WTC11 (cell line): ENCODE results near the gene NDRG4. TPM values are rescaled to one million over a fixed set of nuclear protein-coding genes. Genes with fewer than 3 reads are reported as not detected.

Source experiments
- ATAC-seq: fragments of 200-7000 bp; cut with Tn5 transposase; 2 replicates; pipeline ENCODE4 v1.10.0; 2021; ENCODE audit warnings: mild to moderate bottlenecking, moderate library complexity
- CTCF ChIA-PET: fragments of 300-600 bp; sonication (Branson Sonifier 250); formaldehyde crosslinking; loops from one replicate; lab custom pipeline; 2021; ENCODE audit warnings: antibody characterized with exemption; lab: Charles Lee
- POLR2A ChIA-PET: fragments of 350-600 bp; sonication (Branson Sonifier 250); formaldehyde crosslinking; loops from one replicate; lab custom pipeline; 2021; ENCODE audit warnings: antibody characterized with exemption; lab: Charles Lee
- DNase-seq: peaks from one replicate; pipeline ENCODE4 v3.0.0; 2021; ENCODE audit warnings: low spot score
- H3K27ac Mint-ChIP-seq: 2 replicates; pipeline ENCODE4 v1.8.0; 2021; ENCODE audit warnings: mixed read lengths
- H3K27me3 Mint-ChIP-seq: 2 replicates; pipeline ENCODE4 v1.8.0; 2021; ENCODE audit warnings: low read depth, mild to moderate bottlenecking, moderate library complexity, mixed read lengths
- H3K36me3 Mint-ChIP-seq: 2 replicates; pipeline ENCODE4 v1.8.0; 2021; ENCODE audit warnings: mixed read lengths
- H3K4me1 Mint-ChIP-seq: 2 replicates; pipeline ENCODE4 v1.8.0; 2022; ENCODE audit warnings: mixed read lengths
- H3K4me3 Mint-ChIP-seq: 2 replicates; pipeline ENCODE4 v1.8.0; 2021; ENCODE audit warnings: mild to moderate bottlenecking, moderate library complexity, mixed read lengths
- H3K9me3 Mint-ChIP-seq: 2 replicates; pipeline ENCODE4 v1.8.0; 2021; ENCODE audit warnings: mixed read lengths
- ATF1 ChIP-seq: sonication (generic); formaldehyde crosslinking; IDR thresholded peaks from 2 replicates; pipeline ENCODE4 v1.8.1; 2023; ENCODE audit warnings: mild to moderate bottlenecking, moderate library complexity, missing genetic modification reagents
- CBFB ChIP-seq: sonication (generic); formaldehyde crosslinking; IDR thresholded peaks from 2 replicates; pipeline ENCODE4 v1.8.1; 2022; ENCODE audit warnings: mild to moderate bottlenecking, low read depth, missing genetic modification reagents
- CREB1 ChIP-seq: sonication (generic); formaldehyde crosslinking; IDR thresholded peaks from 2 replicates; pipeline ENCODE4 v1.8.0; 2023; ENCODE audit warnings: mild to moderate bottlenecking, missing genetic modification reagents
- EMX1 ChIP-seq: fragments of 250-450 bp; sonication (Bioruptor Pico); IDR thresholded peaks from 2 replicates; pipeline ENCODE4 v1.8.0; 2021; ENCODE audit warnings: mild to moderate bottlenecking
- ESRRA ChIP-seq: sonication (generic); formaldehyde crosslinking; IDR thresholded peaks from 2 replicates; pipeline ENCODE4 v1.8.1; 2022; ENCODE audit warnings: mild to moderate bottlenecking, missing genetic modification reagents, borderline replicate concordance
- FOXK1 ChIP-seq: sonication (generic); formaldehyde crosslinking; IDR thresholded peaks from 2 replicates; pipeline ENCODE4 v1.8.0; 2022; ENCODE audit warnings: mild to moderate bottlenecking, moderate library complexity, missing genetic modification reagents
- HMGA2 ChIP-seq: fragments of 250-450 bp; sonication (Bioruptor Pico); IDR thresholded peaks from 2 replicates; pipeline ENCODE4 v1.4.0; 2021; ENCODE audit warnings: mild to moderate bottlenecking, moderate library complexity
- JUN ChIP-seq: sonication (generic); formaldehyde crosslinking; IDR thresholded peaks from 2 replicates; pipeline ENCODE4 v1.8.0; 2023; ENCODE audit warnings: mild to moderate bottlenecking, missing genetic modification reagents
- NFATC4 ChIP-seq: fragments of 250-450 bp; sonication (Bioruptor Pico); IDR thresholded peaks from 2 replicates; pipeline ENCODE4 v1.9.0; 2021; ENCODE audit warnings: mild to moderate bottlenecking
- NR2C2 ChIP-seq: sonication (generic); formaldehyde crosslinking; IDR thresholded peaks from 2 replicates; pipeline ENCODE4 v1.8.0; 2022; ENCODE audit warnings: mild to moderate bottlenecking, missing genetic modification reagents
- PREB ChIP-seq: sonication (generic); formaldehyde crosslinking; IDR thresholded peaks from 2 replicates; pipeline ENCODE4 v1.8.1; 2022; ENCODE audit warnings: mild to moderate bottlenecking, missing genetic modification reagents, moderate library complexity, borderline replicate concordance
- PRRX2 ChIP-seq: fragments of 250-450 bp; sonication (Bioruptor Pico); IDR thresholded peaks from 2 replicates; pipeline ENCODE4 v1.8.0; 2021; ENCODE audit warnings: mild to moderate bottlenecking
- RORB ChIP-seq: fragments of 250-450 bp; sonication (Bioruptor Pico); IDR thresholded peaks from 2 replicates; pipeline ENCODE4 v1.9.0; 2021; ENCODE audit warnings: mild to moderate bottlenecking
- TEAD4 ChIP-seq: sonication (generic); formaldehyde crosslinking; IDR thresholded peaks from 2 replicates; pipeline ENCODE4 v1.8.0; 2022; ENCODE audit warnings: mild to moderate bottlenecking, missing genetic modification reagents
- USF2 ChIP-seq: sonication (generic); formaldehyde crosslinking; IDR thresholded peaks from 2 replicates; pipeline ENCODE4 v1.8.1; 2023; ENCODE audit warnings: mild to moderate bottlenecking, missing genetic modification reagents, moderate library complexity
- ZNF219 ChIP-seq: sonication (generic); formaldehyde crosslinking; IDR thresholded peaks from 2 replicates; pipeline ENCODE4 v1.8.0; 2023; ENCODE audit warnings: missing genetic modification reagents, mild to moderate bottlenecking, borderline replicate concordance
- ZNF263 ChIP-seq: sonication (generic); formaldehyde crosslinking; IDR thresholded peaks from 2 replicates; pipeline ENCODE4 v1.8.1; 2022; ENCODE audit warnings: low read depth, mild to moderate bottlenecking, moderate library complexity, missing genetic modification reagents
- ZNF396 ChIP-seq: fragments of 250-450 bp; sonication (Bioruptor Pico); IDR thresholded peaks from 2 replicates; pipeline ENCODE4 v1.8.0; 2021; ENCODE audit warnings: mild to moderate bottlenecking, moderate library complexity, borderline replicate concordance
- total RNA-seq: library from RNA; stranded (reverse); gene quantifications from 3 replicates; pipeline ENCODE4 v1.2.3, GENCODE V29; 2021
- TF ChIP-seq, protein P1 (sequence below): sonication (generic); formaldehyde crosslinking; IDR thresholded peaks from 2 replicates; pipeline ENCODE4 v1.8.1; 2023; ENCODE audit warnings: mild to moderate bottlenecking, missing genetic modification reagents, moderate library complexity
- TF ChIP-seq, protein P2 (sequence below): sonication (generic); formaldehyde crosslinking; IDR thresholded peaks from 2 replicates; pipeline ENCODE4 v1.8.0; 2022; ENCODE audit warnings: mild to moderate bottlenecking, missing genetic modification reagents
- TF ChIP-seq, protein P3 (sequence below): sonication (generic); formaldehyde crosslinking; IDR thresholded peaks from 2 replicates; pipeline ENCODE4 v1.8.1; 2022; ENCODE audit warnings: low read depth, mild to moderate bottlenecking, moderate library complexity, missing genetic modification reagents, borderline replicate concordance
- TF ChIP-seq, protein P4 (sequence below): sonication (generic); formaldehyde crosslinking; IDR thresholded peaks from 2 replicates; pipeline ENCODE4 v1.8.0; 2022; ENCODE audit warnings: mild to moderate bottlenecking, missing genetic modification reagents
- TF ChIP-seq, protein P5 (sequence below): fragments of 200-600 bp; IDR thresholded peaks from 2 replicates; pipeline ENCODE4 v1.8.0; 2022; ENCODE audit warnings: antibody characterized with exemption

The NDRG4 gene
- total RNA-seq, 1 experiment from 2014 or later, result 20.5 TPM

GRCh38 chr16:58536278-58536677 is 36.3 kb downstream of the NDRG4 start:
- Mint-ChIP-seq H3K4me1 (no peaks in the 10 kb centered on the region), H3K27me3 (no peaks in the 10 kb centered on the region), H3K9me3 (no peaks in the 10 kb centered on the region), H3K36me3 (peaks cover 91% of the 10 kb centered on the region), H3K27ac (no peak overlapping the region), H3K4me3 (no peak overlapping the region)
- no peak for DNase-seq
- ChIA-PET POLR2A (no interaction called here), CTCF (no interaction called here)
- ATAC-seq, result no peak
- no peak for TF ChIP-seq ZNF396 (CRISPR knock-in tag)
- no peak for TF ChIP-seq JUN (CRISPR knock-in tag)
- TF ChIP-seq, protein P1, sequence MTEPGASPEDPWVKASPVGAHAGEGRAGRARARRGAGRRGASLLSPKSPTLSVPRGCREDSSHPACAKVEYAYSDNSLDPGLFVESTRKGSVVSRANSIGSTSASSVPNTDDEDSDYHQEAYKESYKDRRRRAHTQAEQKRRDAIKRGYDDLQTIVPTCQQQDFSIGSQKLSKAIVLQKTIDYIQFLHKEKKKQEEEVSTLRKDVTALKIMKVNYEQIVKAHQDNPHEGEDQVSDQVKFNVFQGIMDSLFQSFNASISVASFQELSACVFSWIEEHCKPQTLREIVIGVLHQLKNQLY (CRISPR knock-in tag), result no peak
- TF ChIP-seq ZNF219 (CRISPR knock-in tag), result no peak
- TF ChIP-seq CBFB (CRISPR knock-in tag), result no peak
- no peak for TF ChIP-seq PRRX2
- TF ChIP-seq PREB (CRISPR knock-in tag), result no peak
- TF ChIP-seq TEAD4 (CRISPR knock-in tag), result no peak
- TF ChIP-seq ESRRA, result no peak
- TF ChIP-seq, protein P2, sequence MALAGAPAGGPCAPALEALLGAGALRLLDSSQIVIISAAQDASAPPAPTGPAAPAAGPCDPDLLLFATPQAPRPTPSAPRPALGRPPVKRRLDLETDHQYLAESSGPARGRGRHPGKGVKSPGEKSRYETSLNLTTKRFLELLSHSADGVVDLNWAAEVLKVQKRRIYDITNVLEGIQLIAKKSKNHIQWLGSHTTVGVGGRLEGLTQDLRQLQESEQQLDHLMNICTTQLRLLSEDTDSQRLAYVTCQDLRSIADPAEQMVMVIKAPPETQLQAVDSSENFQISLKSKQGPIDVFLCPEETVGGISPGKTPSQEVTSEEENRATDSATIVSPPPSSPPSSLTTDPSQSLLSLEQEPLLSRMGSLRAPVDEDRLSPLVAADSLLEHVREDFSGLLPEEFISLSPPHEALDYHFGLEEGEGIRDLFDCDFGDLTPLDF (CRISPR knock-in tag), result no peak
- no peak for TF ChIP-seq RORB (CRISPR knock-in tag)
- TF ChIP-seq HMGA2 (CRISPR knock-in tag), result no peak
- TF ChIP-seq ZNF263, result no peak

- ChIA-PET CTCF (no interaction called here), POLR2A (no interaction called here)
- Mint-ChIP-seq H3K36me3 (peaks cover 91% of the 10 kb centered on the region), H3K9me3 (no peaks in the 10 kb centered on the region), H3K4me1 (no peaks in the 10 kb centered on the region), H3K27me3 (no peaks in the 10 kb centered on the region), H3K27ac (no peak overlapping the region), H3K4me3 (no peak overlapping the region)
- ATAC-seq (no peak), DNase-seq (no peak)
- no peak for TF ChIP-seq EMX1
- TF ChIP-seq, protein P3, sequence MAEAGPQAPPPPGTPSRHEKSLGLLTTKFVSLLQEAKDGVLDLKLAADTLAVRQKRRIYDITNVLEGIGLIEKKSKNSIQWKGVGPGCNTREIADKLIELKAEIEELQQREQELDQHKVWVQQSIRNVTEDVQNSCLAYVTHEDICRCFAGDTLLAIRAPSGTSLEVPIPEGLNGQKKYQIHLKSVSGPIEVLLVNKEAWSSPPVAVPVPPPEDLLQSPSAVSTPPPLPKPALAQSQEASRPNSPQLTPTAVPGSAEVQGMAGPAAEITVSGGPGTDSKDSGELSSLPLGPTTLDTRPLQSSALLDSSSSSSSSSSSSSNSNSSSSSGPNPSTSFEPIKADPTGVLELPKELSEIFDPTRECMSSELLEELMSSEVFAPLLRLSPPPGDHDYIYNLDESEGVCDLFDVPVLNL, result no peak
- TF ChIP-seq, protein P1 (CRISPR knock-in tag), result no peak
- no peak for TF ChIP-seq NR2C2 (CRISPR knock-in tag)
- no peak for TF ChIP-seq FOXK1
- TF ChIP-seq, protein P4, sequence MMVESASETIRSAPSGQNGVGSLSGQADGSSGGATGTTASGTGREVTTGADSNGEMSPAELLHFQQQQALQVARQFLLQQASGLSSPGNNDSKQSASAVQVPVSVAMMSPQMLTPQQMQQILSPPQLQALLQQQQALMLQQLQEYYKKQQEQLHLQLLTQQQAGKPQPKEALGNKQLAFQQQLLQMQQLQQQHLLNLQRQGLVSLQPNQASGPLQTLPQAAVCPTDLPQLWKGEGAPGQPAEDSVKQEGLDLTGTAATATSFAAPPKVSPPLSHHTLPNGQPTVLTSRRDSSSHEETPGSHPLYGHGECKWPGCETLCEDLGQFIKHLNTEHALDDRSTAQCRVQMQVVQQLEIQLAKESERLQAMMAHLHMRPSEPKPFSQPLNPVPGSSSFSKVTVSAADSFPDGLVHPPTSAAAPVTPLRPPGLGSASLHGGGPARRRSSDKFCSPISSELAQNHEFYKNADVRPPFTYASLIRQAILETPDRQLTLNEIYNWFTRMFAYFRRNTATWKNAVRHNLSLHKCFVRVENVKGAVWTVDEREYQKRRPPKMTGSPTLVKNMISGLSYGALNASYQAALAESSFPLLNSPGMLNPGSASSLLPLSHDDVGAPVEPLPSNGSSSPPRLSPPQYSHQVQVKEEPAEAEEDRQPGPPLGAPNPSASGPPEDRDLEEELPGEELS, result no peak
- TF ChIP-seq CREB1 (CRISPR knock-in tag), result no peak
- TF ChIP-seq, protein P5, sequence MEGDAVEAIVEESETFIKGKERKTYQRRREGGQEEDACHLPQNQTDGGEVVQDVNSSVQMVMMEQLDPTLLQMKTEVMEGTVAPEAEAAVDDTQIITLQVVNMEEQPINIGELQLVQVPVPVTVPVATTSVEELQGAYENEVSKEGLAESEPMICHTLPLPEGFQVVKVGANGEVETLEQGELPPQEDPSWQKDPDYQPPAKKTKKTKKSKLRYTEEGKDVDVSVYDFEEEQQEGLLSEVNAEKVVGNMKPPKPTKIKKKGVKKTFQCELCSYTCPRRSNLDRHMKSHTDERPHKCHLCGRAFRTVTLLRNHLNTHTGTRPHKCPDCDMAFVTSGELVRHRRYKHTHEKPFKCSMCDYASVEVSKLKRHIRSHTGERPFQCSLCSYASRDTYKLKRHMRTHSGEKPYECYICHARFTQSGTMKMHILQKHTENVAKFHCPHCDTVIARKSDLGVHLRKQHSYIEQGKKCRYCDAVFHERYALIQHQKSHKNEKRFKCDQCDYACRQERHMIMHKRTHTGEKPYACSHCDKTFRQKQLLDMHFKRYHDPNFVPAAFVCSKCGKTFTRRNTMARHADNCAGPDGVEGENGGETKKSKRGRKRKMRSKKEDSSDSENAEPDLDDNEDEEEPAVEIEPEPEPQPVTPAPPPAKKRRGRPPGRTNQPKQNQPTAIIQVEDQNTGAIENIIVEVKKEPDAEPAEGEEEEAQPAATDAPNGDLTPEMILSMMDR, result no peak
- TF ChIP-seq, protein P2 (CRISPR knock-in tag), result no peak
- no peak for TF ChIP-seq USF2 (CRISPR knock-in tag)
- no peak for TF ChIP-seq ATF1 (CRISPR knock-in tag)
- TF ChIP-seq PRRX2, result no peak
- no peak for TF ChIP-seq NFATC4 (CRISPR knock-in tag)
Measured at GRCh38 chr16:58537124-58537906, 37.4 kb downstream of the NDRG4 start.
